A549 (cell line): ENCODE measurements around the gene CD80.

Source experiments
- CTCF ChIP-seq: fragments of >200 bp; sonication (Bioruptor Twin); formaldehyde crosslinking; IDR thresholded peaks from 3 replicates; pipeline ENCODE4 v1.5.1; 2016
- EP300 ChIP-seq, 2 experiments: fragments of >200 bp; sonication (Bioruptor Twin); formaldehyde crosslinking; IDR thresholded peaks; 2 replicates in 1 of 2; 3 replicates in 1 of 2; pipeline ENCODE4 v1.6.1; 2016 to 2017
- FOSL2 ChIP-seq, 2 experiments: fragments of 450-650 bp in 1 of 2; fragments of >200 bp in 1 of 2; sonication (Bioruptor Twin) in 1 of 2; formaldehyde crosslinking; IDR thresholded peaks; 2 replicates each; pipeline versions ENCODE4 v1.5.0 to v1.6.1; 2016 to 2020; ENCODE audit warnings: mild to moderate bottlenecking in 1 of 2, moderate library complexity in 1 of 2
- REST ChIP-seq: fragments of 200-600 bp; sonication (generic); IDR thresholded peaks from 2 replicates; pipeline ENCODE4 v1.6.1; 2016; ENCODE audit warnings: antibody characterized with exemption, mild to moderate bottlenecking, moderate library complexity
- TP53 ChIP-seq: fragments of 250-450 bp; sonication (Bioruptor Pico); IDR thresholded peaks from 2 replicates; pipeline ENCODE4 v1.5.0; 2021; ENCODE audit warnings: mild to moderate bottlenecking, moderate library complexity

GRCh38 chr3:119508172-119508845, 51.1 kb downstream of the CD80 start:
- TF ChIP-seq EP300 (IDR thresholded peaks at IDR 0.05), result no peak
- no peak for TF ChIP-seq CTCF
- TF ChIP-seq FOSL2 (IDR thresholded peaks at IDR 0.05), result no peak
- no peak for TF ChIP-seq FOSL2 (CRISPR knock-in tag; IDR thresholded peaks at IDR 0.05)
- TF ChIP-seq TP53 (CRISPR knock-in tag), result no peak
- TF ChIP-seq REST, result no peak
